ENCODE results near the gene BAD. TPM values are rescaled to one million over a fixed set of nuclear protein-coding genes. Genes with fewer than 3 reads are reported as not detected.

The BAD gene
- total RNA-seq, 1 experiment from 2014 or later, result 50.5 TPM

DNA sequence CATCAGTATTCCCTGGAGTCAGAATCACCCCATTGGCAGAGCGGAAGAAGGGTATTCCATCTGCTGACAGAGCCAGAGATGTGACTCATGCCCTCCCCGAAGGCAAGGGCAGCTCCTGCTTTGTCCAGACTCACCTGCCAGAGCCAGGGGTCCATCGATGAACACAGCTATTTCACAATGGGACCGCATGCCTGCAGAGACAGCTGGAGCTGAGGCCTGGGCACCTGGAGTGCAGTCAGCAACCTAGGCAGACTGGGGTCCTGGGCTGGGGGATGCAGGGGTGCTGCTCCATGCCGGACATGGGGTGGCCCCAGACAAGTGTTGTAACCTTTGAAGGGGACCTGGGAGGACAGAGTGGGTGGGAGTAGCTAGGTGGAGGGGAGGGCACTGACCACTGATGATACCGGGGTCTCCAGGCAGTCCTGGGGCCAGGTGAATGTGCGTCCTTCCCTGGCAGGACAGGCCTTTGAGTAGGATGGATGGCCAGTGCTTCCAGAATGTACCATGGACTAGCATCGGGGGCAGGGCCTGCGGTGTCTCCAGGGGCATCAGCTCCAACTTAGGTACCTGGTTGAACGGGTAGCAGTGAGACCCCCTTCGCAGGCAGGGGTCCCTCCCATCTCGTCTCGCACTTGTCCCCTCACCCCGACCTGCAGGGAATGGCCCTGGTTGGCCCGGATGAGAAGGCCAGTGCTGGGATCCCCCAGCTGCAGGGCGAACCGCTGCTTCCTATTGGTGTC lies 60.1 kb downstream of the BAD start:
- no peaks in the 10 kb centered on the region for H3K27me3 ChIP-seq (replicated peaks; ENCODE audit: control insufficient read depth, insufficient read depth, low read length)
- intact Hi-C loops (cut with micrococcal nuclease; ENCODE audit: unreplicated experiment), result no loop called here
- no peak overlapping the region for H3K27ac Mint-ChIP-seq (ENCODE audit: unreplicated experiment)
- peaks cover 19% of the 10 kb centered on the region for H3K4me1 ChIP-seq
- H3K4me3 ChIP-seq (ENCODE audit: low read depth, low read length), result no peak overlapping the region
- peak overlapping the region; percentile 81 for H3K4me3 Mint-ChIP-seq (ENCODE audit: unreplicated experiment)
- no TSS peak for BruUV-seq (replicated peaks)
- H3K4me1 Mint-ChIP-seq (ENCODE audit: low read depth, unreplicated experiment), result no peaks in the 10 kb centered on the region
- H3K9me3 Mint-ChIP-seq (ENCODE audit: unreplicated experiment), result no peaks in the 10 kb centered on the region
- POLR2A ChIA-PET, result no interaction called here
- CTCF ChIA-PET, result interaction anchor here (1.1 kb wide), 1 partner anchor 39 kb away, joined by 3 read pairs; the partner anchor contains the start of gene STIP1
- H3K36me3 ChIP-seq (ENCODE audit: control insufficient read depth, insufficient read depth, low read length), result no peaks in the 10 kb centered on the region; the same call in 1 of the 2 replicates
- no peaks in the 10 kb centered on the region for H3K9me3 ChIP-seq
- DNase-seq, result peak in 1 of 2 experiments; percentile 40
- H3K36me3 Mint-ChIP-seq (ENCODE audit: insufficient read depth, unreplicated experiment), result peaks cover 13% of the 10 kb centered on the region
- H3K27me3 Mint-ChIP-seq (ENCODE audit: insufficient read depth, unreplicated experiment), result no peaks in the 10 kb centered on the region
- TF ChIP-seq, protein P1, sequence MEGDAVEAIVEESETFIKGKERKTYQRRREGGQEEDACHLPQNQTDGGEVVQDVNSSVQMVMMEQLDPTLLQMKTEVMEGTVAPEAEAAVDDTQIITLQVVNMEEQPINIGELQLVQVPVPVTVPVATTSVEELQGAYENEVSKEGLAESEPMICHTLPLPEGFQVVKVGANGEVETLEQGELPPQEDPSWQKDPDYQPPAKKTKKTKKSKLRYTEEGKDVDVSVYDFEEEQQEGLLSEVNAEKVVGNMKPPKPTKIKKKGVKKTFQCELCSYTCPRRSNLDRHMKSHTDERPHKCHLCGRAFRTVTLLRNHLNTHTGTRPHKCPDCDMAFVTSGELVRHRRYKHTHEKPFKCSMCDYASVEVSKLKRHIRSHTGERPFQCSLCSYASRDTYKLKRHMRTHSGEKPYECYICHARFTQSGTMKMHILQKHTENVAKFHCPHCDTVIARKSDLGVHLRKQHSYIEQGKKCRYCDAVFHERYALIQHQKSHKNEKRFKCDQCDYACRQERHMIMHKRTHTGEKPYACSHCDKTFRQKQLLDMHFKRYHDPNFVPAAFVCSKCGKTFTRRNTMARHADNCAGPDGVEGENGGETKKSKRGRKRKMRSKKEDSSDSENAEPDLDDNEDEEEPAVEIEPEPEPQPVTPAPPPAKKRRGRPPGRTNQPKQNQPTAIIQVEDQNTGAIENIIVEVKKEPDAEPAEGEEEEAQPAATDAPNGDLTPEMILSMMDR (IDR thresholded peaks at IDR 0.05; ENCODE audit: insufficient read depth in 1 of 2, low read depth in 1 of 2, low read length in 1 of 2, severe bottlenecking in 1 of 2, unreplicated experiment in 1 of 2), result no peak

DNA sequence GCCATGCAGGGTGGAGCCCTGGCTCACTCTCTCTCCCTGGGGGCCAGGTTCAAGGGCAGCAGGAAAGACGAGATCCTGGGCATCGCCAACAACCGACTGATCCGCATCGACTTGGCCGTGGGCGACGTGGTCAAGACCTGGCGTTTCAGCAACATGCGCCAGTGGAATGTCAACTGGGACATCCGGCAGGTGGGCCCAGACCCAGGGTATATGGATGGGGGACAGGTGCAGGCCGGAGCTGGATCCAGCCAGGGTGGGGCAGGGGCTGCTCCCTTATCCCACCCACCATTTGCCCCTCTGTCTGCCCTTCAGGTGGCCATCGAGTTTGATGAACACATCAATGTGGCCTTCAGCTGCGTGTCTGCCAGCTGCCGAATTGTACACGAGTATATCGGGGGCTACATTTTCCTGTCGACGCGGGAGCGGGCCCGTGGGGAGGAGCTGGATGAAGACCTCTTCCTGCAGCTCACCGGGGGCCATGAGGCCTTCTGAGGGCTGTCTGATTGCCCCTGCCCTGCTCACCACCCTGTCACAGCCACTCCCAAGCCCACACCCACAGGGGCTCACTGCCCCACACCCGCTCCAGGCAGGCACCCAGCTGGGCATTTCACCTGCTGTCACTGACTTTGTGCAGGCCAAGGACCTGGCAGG lies 61.3 kb downstream of the BAD start:
- Histone ChIP-seq H3K4me3 (ENCODE audit: low read depth, low read length) (no peak overlapping the region), H3K4me1 (peaks cover 14% of the 10 kb centered on the region), H3K36me3 (ENCODE audit: control insufficient read depth, insufficient read depth, low read length) (no peaks in the 10 kb centered on the region; the same call in 1 of the 2 replicates), H3K9me3 (no peaks in the 10 kb centered on the region), H3K27me3 (replicated peaks; ENCODE audit: control insufficient read depth, insufficient read depth, low read length) (no peaks in the 10 kb centered on the region)
- no TSS peak for BruUV-seq (replicated peaks)
- TF ChIP-seq, protein P1 (IDR thresholded peaks at IDR 0.05; ENCODE audit: insufficient read depth in 1 of 2, low read depth in 1 of 2, low read length in 1 of 2, severe bottlenecking in 1 of 2, unreplicated experiment in 1 of 2), result no peak
- H3K9me3 Mint-ChIP-seq (ENCODE audit: unreplicated experiment), result no peaks in the 10 kb centered on the region
- POLR2A ChIA-PET, result no interaction called here
- H3K27me3 Mint-ChIP-seq (ENCODE audit: insufficient read depth, unreplicated experiment), result no peaks in the 10 kb centered on the region
- no peak overlapping the region for H3K4me3 Mint-ChIP-seq (ENCODE audit: unreplicated experiment)
- no peak overlapping the region for H3K27ac Mint-ChIP-seq (ENCODE audit: unreplicated experiment)
- H3K36me3 Mint-ChIP-seq (ENCODE audit: insufficient read depth, unreplicated experiment), result peaks cover 13% of the 10 kb centered on the region
- intact Hi-C loops (cut with micrococcal nuclease; ENCODE audit: unreplicated experiment), result no loop called here
- CTCF ChIA-PET, result interaction anchor here (0.6 to 1.1 kb wide), 2 partner anchors 18 to 37 kb away, joined by 3 to 8 read pairs; partner anchors contain the start of gene STIP1
- no peaks in the 10 kb centered on the region for H3K4me1 Mint-ChIP-seq (ENCODE audit: low read depth, unreplicated experiment)
- no peak for DNase-seq

DNA sequence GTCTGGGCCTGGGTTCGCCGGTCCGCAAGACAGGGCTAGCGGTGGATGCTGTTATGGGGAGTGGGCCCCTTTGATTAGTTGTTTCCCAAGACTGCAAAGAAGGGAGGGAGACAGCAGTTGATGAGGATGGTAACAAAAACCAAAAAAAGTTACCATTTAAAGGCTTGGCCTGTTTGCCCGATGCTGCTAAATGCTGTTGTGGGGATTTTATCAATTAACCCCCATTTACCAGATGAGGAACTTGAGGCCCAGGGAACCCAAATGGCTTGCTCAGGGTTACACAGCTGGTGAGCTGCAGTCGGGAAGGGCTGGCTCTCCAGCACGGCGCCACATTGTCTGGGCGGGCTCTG lies 61.8 kb downstream of the BAD start:
- intact Hi-C loops (cut with micrococcal nuclease; ENCODE audit: unreplicated experiment), result no loop called here
- H3K4me3 Mint-ChIP-seq (ENCODE audit: unreplicated experiment), result no peak overlapping the region
- no peak for DNase-seq
- H3K4me1 Mint-ChIP-seq (ENCODE audit: low read depth, unreplicated experiment), result no peaks in the 10 kb centered on the region
- H3K27me3 Mint-ChIP-seq (ENCODE audit: insufficient read depth, unreplicated experiment), result no peaks in the 10 kb centered on the region
- POLR2A ChIA-PET, result no interaction called here
- no peaks in the 10 kb centered on the region for H3K9me3 Mint-ChIP-seq (ENCODE audit: unreplicated experiment)
- TF ChIP-seq, protein P1 (IDR thresholded peaks at IDR 0.05; ENCODE audit: insufficient read depth in 1 of 2, low read depth in 1 of 2, low read length in 1 of 2, severe bottlenecking in 1 of 2, unreplicated experiment in 1 of 2), result no peak
- H3K36me3 ChIP-seq (ENCODE audit: control insufficient read depth, insufficient read depth, low read length), result no peaks in the 10 kb centered on the region; the same call in 1 of the 2 replicates
- no peak overlapping the region for H3K4me3 ChIP-seq (ENCODE audit: low read depth, low read length)
- no peaks in the 10 kb centered on the region for H3K9me3 ChIP-seq
- H3K4me1 ChIP-seq, result peaks cover 14% of the 10 kb centered on the region
- CTCF ChIA-PET, result interaction anchor here (0.6 kb wide), 1 partner anchor 19 kb away, joined by 8 read pairs; no protein-coding TSS in a partner anchor
- H3K36me3 Mint-ChIP-seq (ENCODE audit: insufficient read depth, unreplicated experiment), result peaks cover 13% of the 10 kb centered on the region
- no peak overlapping the region for H3K27ac Mint-ChIP-seq (ENCODE audit: unreplicated experiment)
- BruUV-seq (replicated peaks), result no TSS peak
- no peaks in the 10 kb centered on the region for H3K27me3 ChIP-seq (replicated peaks; ENCODE audit: control insufficient read depth, insufficient read depth, low read length)

All from Caco-2 (cell line).